ENCODE measurements around the gene TMEM147.

Gene TMEM147

GRCh38 chr19:35521124-35521743 lies 24.2 kb upstream of the TMEM147 start:
- no peak for DNase-seq

- no peak for DNase-seq
These were observed 22.6 kb upstream of the TMEM147 start for GRCh38 chr19:35522745-35523327.

- no peak for DNase-seq
These were observed 21.1 kb upstream of the TMEM147 start for GRCh38 chr19:35524181-35524837.

- DNase-seq: no peak
These were observed 19.6 kb upstream of the TMEM147 start for GRCh38 chr19:35525873-35526272.

GRCh38 chr19:35528218-35529038 lies 17.0 kb upstream of the TMEM147 start, which contains the start of gene SBSN:
Gene SBSN, minus strand, starts transcription at chr19:35528311. Its CDS starts 30 bp downstream, at chr19:35528281.
- no peak for DNase-seq

GRCh38 chr19:35529241-35530218 lies 15.9 kb upstream of the TMEM147 start:
- no peak for DNase-seq

GRCh38 chr19:35531291-35531690 lies 14.1 kb upstream of the TMEM147 start:
- no peak for DNase-seq

- DNase-seq: no peak
These were observed 12.1 kb upstream of the TMEM147 start, which contains the start of gene GAPDHS for GRCh38 chr19:35533201-35533821. Gene GAPDHS, plus strand, starts transcription at chr19:35533456. Its CDS starts 72 bp downstream, at chr19:35533528.

- peak in 1 of 2 experiments; percentile 26 for DNase-seq
These were observed 11.5 kb upstream of the TMEM147 start for GRCh38 chr19:35533822-35534392.

GRCh38 chr19:35534803-35535480 lies 10.5 kb upstream of the TMEM147 start:
- no peak for DNase-seq

- DNase-seq: no peak
These were observed 6.1 kb upstream of the TMEM147 start for GRCh38 chr19:35539314-35539713.

GRCh38 chr19:35539850-35540249 lies 5.6 kb upstream of the TMEM147 start:
- DNase-seq: no peak

- no peak for DNase-seq
These were observed 5.0 kb upstream of the TMEM147 start for GRCh38 chr19:35540356-35540927.

GRCh38 chr19:35542209-35542608 lies 3.2 kb upstream of the TMEM147 start:
- no peak for DNase-seq

- DNase-seq: no peak
These were observed 1.9 kb upstream of the TMEM147 start for GRCh38 chr19:35543280-35544109.

GRCh38 chr19:35544110-35544802 lies 1.2 kb upstream of the TMEM147 start:
- DNase-seq: no peak

GRCh38 chr19:35545855-35546381 lies 492 bp downstream of the TMEM147 start:
- peak; percentile 77 to 82 for DNase-seq

- DNase-seq: no peak
These were observed 1.1 kb downstream of the TMEM147 start for GRCh38 chr19:35546532-35546931.

All from activated CD4-positive, alpha-beta T cell treated with anti-CD3 and anti-CD28 coated beads, Interleukin-2, amount 50 U/mL, for 48 hours (primary cell).